ENCODE results near the gene PRSS57. TPM values are rescaled to one million over a fixed set of nuclear protein-coding genes. Genes with fewer than 3 reads are reported as not detected.

PRSS57 gene
- total and polyA plus RNA-seq, 2 of the 13 experiments (the other 11 are each of a cell fraction or from before 2014, with no cell fraction given), result 0.12 TPM; not detected in 1

DNA sequence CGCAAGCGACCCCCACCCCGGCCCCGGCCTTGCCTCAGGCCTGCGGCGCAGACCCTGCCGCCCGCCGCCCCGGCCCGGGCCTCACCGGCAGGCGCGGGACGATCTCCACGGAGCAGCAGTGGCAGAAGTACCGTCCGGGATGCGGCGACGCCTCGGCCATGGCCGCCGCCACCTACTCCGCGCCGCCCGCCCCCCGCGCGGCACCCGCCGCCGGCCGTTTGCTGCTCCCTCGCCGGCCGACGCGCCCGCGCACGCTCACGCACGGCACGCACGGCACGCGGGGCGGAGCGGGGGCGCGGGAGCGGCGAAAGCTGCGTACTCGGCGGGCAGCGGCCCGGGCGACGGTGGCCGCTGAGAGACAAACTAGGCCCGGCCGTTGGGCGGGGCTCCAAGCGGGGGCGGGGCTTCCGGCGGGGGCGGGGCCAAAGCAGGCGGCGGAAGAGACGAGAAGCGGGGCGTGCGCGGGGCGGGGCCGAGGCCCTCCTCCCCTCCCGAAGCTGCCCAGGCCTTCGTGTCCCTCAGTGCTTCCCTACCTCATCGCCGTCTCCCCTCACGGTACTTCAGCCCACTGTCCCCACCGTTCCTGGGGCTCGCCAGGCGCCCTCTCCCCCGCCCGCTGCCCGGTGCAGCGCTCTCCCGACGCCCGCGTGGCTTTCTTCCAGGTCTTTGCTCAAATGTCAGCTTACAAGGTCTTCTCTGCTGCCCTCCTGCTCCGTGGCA lies 32.1 kb downstream of the PRSS57 start, which contains the start of gene RNF126 (continued):
- no peak for TF ChIP-seq ZMYM2 (CRISPR knock-in tag; IDR thresholded peaks at IDR 0.05)
- TF ChIP-seq CHD4 (IDR thresholded peaks at IDR 0.05; ENCODE audit: borderline replicate concordance, low read length), result no peak
- TF ChIP-seq, protein P1, sequence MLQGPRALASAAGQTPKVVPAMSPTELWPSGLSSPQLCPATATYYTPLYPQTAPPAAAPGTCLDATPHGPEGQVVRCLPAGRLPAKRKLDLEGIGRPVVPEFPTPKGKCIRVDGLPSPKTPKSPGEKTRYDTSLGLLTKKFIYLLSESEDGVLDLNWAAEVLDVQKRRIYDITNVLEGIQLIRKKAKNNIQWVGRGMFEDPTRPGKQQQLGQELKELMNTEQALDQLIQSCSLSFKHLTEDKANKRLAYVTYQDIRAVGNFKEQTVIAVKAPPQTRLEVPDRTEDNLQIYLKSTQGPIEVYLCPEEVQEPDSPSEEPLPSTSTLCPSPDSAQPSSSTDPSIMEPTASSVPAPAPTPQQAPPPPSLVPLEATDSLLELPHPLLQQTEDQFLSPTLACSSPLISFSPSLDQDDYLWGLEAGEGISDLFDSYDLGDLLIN (CRISPR knock-in tag; IDR thresholded peaks at IDR 0.05; ENCODE audit: borderline replicate concordance), result no peak
- TF ChIP-seq ZNF329 (CRISPR knock-in tag; IDR thresholded peaks at IDR 0.05; ENCODE audit: low read depth), result no peak; the same call in none of the 2 replicates
- no peak for TF ChIP-seq ZNF841 (CRISPR knock-in tag; IDR thresholded peaks at IDR 0.05; ENCODE audit: borderline replicate concordance)
- TF ChIP-seq, protein P2, sequence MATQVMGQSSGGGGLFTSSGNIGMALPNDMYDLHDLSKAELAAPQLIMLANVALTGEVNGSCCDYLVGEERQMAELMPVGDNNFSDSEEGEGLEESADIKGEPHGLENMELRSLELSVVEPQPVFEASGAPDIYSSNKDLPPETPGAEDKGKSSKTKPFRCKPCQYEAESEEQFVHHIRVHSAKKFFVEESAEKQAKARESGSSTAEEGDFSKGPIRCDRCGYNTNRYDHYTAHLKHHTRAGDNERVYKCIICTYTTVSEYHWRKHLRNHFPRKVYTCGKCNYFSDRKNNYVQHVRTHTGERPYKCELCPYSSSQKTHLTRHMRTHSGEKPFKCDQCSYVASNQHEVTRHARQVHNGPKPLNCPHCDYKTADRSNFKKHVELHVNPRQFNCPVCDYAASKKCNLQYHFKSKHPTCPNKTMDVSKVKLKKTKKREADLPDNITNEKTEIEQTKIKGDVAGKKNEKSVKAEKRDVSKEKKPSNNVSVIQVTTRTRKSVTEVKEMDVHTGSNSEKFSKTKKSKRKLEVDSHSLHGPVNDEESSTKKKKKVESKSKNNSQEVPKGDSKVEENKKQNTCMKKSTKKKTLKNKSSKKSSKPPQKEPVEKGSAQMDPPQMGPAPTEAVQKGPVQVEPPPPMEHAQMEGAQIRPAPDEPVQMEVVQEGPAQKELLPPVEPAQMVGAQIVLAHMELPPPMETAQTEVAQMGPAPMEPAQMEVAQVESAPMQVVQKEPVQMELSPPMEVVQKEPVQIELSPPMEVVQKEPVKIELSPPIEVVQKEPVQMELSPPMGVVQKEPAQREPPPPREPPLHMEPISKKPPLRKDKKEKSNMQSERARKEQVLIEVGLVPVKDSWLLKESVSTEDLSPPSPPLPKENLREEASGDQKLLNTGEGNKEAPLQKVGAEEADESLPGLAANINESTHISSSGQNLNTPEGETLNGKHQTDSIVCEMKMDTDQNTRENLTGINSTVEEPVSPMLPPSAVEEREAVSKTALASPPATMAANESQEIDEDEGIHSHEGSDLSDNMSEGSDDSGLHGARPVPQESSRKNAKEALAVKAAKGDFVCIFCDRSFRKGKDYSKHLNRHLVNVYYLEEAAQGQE (IDR thresholded peaks at IDR 0.05; ENCODE audit: borderline replicate concordance in 1 of 2, low read depth in 1 of 2, low read length in 2 of 2), result no peak
- TF ChIP-seq ZBTB38 (CRISPR knock-in tag; IDR thresholded peaks at IDR 0.05), result no peak; the same call in 1 of the 2 replicates
- no peak for TF ChIP-seq NAIF1 (CRISPR knock-in tag; IDR thresholded peaks at IDR 0.05; ENCODE audit: borderline replicate concordance)
- no peak for TF ChIP-seq ZNF530 (CRISPR knock-in tag; IDR thresholded peaks at IDR 0.05; ENCODE audit: low read depth)
- TF ChIP-seq FOXM1 (CRISPR knock-in tag; IDR thresholded peaks at IDR 0.05), result no peak
- TF ChIP-seq ZNF782 (CRISPR knock-in tag; IDR thresholded peaks at IDR 0.05; ENCODE audit: borderline replicate concordance), result no peak
- TF ChIP-seq, protein P3, sequence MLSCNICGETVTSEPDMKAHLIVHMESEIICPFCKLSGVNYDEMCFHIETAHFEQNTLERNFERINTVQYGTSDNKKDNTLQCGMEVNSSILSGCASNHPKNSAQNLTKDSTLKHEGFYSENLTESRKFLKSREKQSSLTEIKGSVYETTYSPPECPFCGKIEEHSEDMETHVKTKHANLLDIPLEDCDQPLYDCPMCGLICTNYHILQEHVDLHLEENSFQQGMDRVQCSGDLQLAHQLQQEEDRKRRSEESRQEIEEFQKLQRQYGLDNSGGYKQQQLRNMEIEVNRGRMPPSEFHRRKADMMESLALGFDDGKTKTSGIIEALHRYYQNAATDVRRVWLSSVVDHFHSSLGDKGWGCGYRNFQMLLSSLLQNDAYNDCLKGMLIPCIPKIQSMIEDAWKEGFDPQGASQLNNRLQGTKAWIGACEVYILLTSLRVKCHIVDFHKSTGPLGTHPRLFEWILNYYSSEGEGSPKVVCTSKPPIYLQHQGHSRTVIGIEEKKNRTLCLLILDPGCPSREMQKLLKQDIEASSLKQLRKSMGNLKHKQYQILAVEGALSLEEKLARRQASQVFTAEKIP (CRISPR knock-in tag; IDR thresholded peaks at IDR 0.05; ENCODE audit: borderline replicate concordance), result no peak
- TF ChIP-seq, protein P4, sequence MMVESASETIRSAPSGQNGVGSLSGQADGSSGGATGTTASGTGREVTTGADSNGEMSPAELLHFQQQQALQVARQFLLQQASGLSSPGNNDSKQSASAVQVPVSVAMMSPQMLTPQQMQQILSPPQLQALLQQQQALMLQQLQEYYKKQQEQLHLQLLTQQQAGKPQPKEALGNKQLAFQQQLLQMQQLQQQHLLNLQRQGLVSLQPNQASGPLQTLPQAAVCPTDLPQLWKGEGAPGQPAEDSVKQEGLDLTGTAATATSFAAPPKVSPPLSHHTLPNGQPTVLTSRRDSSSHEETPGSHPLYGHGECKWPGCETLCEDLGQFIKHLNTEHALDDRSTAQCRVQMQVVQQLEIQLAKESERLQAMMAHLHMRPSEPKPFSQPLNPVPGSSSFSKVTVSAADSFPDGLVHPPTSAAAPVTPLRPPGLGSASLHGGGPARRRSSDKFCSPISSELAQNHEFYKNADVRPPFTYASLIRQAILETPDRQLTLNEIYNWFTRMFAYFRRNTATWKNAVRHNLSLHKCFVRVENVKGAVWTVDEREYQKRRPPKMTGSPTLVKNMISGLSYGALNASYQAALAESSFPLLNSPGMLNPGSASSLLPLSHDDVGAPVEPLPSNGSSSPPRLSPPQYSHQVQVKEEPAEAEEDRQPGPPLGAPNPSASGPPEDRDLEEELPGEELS (CRISPR knock-in tag; IDR thresholded peaks at IDR 0.05), result no peak
- TF ChIP-seq TCF7 (IDR thresholded peaks at IDR 0.05; ENCODE audit: low read depth), result no peak
- TF ChIP-seq ZC3H13 (CRISPR knock-in tag; IDR thresholded peaks at IDR 0.05), result peak; percentile 56; the same call in 1 of the 2 replicates
- no peak for TF ChIP-seq GATA4 (IDR thresholded peaks at IDR 0.05; ENCODE audit: borderline replicate concordance, low read depth)
- 0 out of 2 replicates have a peak, but pooled peaks have one; percentile 32 for TF ChIP-seq ZNF674 (CRISPR knock-in tag; IDR thresholded peaks at IDR 0.05; ENCODE audit: low read depth)
- TF ChIP-seq ZNF678 (CRISPR knock-in tag; IDR thresholded peaks at IDR 0.05), result no peak
- TF ChIP-seq, protein P5, sequence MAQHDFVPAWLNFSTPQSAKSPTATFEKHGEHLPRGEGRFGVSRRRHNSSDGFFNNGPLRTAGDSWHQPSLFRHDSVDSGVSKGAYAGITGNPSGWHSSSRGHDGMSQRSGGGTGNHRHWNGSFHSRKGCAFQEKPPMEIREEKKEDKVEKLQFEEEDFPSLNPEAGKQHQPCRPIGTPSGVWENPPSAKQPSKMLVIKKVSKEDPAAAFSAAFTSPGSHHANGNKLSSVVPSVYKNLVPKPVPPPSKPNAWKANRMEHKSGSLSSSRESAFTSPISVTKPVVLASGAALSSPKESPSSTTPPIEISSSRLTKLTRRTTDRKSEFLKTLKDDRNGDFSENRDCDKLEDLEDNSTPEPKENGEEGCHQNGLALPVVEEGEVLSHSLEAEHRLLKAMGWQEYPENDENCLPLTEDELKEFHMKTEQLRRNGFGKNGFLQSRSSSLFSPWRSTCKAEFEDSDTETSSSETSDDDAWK (CRISPR knock-in tag; IDR thresholded peaks at IDR 0.05), result no peak

Data from HepG2 (cell line).